ENCODE data around the gene SLC38A8. TPM values are rescaled to one million over a fixed set of nuclear protein-coding genes. Genes with fewer than 3 reads are reported as not detected.

The SLC38A8 gene
- total and polyA plus RNA-seq, 12 donors, result 0.45 to 30.8 (median 3.2) TPM; not detected in 8

DNA sequence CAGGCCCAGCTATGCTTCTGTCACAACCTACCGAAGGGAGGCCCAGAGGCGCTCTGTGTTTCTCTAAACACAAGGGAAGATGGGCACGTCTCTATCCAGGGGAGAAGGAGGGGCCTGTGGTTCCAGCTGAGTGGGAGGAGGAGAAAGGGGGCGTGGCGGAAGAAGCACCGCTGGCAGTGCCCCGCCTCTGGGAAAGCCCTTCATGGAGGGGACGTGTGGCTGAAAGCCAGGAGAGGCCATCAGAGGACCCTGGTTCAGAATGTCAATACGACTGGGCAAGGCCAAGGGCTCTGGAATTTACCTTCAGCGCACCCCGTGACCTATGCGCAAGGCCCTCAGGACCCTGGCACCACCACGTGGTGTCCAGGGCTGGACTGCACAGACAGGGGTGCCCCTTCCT, 12.3 kb upstream of the SLC38A8 start:
- TF ChIP-seq, protein P1, sequence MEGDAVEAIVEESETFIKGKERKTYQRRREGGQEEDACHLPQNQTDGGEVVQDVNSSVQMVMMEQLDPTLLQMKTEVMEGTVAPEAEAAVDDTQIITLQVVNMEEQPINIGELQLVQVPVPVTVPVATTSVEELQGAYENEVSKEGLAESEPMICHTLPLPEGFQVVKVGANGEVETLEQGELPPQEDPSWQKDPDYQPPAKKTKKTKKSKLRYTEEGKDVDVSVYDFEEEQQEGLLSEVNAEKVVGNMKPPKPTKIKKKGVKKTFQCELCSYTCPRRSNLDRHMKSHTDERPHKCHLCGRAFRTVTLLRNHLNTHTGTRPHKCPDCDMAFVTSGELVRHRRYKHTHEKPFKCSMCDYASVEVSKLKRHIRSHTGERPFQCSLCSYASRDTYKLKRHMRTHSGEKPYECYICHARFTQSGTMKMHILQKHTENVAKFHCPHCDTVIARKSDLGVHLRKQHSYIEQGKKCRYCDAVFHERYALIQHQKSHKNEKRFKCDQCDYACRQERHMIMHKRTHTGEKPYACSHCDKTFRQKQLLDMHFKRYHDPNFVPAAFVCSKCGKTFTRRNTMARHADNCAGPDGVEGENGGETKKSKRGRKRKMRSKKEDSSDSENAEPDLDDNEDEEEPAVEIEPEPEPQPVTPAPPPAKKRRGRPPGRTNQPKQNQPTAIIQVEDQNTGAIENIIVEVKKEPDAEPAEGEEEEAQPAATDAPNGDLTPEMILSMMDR (IDR thresholded peaks at IDR 0.05), result no peak
- Histone ChIP-seq H3K4me1 (peaks cover 3 to 47% (median 41%) of the 10 kb centered on the region in 9 donors), H3K27me3 (no peaks in the 10 kb centered on the region), H3K4me3 (no peak overlapping the region), H3K36me3 (peaks cover 0 to 86% (median 41%) of the 10 kb centered on the region in 9 donors), H3K9me3 (no peaks in the 10 kb centered on the region), H3K27ac (peak overlapping the region in 8 of 10 donors; percentile 18 to 71 (median 56))
- 76 to 88% methylated on average over 13 of the region's 13 CpGs for WGBS, 2 donors
- ATAC-seq (peak in 1 of 8 donors; percentile 15), DNase-seq (no peak)
- intact Hi-C loops (cut with DNase I), result loop anchor here in 1 of 10 donors (5.0 kb wide), 1 partner anchor 83 kb away; no protein-coding TSS in a partner anchor

DNA sequence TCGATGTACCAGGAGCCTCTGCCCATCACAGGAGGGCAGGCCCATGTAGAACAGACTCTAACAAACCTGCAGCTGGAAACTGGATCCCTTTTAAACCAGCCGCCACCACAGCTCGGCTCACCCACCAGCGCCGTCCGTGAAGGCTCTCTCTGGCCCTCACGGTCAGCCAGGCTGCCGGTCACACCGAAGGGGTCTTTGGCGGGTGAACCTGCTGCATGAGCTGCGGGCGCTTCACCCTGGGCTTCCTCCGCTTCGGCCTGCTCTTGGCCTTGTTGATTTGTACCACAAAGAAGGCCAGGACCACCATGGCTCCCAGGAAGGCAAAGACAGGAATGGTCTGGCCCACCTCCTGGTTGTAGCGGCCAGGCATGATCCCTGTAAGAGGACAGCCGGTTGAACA, 11.7 kb upstream of the SLC38A8 start:
- TF ChIP-seq, protein P1 (IDR thresholded peaks at IDR 0.05), result no peak

DNA sequence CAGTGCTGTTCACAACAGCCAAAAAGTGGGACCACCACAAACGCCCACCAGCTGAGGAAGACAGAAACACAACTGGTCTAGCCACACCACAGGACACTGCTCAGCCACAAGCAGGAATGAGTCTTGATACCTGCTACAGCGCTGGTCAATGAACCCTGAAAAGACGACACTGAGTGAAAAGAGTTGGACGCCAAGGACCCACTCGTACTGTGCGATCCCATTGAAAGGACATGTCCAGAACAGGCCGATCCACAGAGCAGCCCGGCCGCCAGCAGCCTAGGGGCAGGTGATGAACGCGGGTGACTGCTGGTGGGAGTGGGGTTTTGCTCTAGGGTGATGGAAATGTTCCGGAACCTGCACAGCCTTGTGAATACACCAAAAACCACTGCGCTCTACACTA, 10.6 kb upstream of the SLC38A8 start:
- ATAC-seq (no peak), DNase-seq (no peak)
- intact Hi-C loops (cut with DNase I), result no loop called here
- Histone ChIP-seq H3K4me3 (no peak overlapping the region), H3K9me3 (no peaks in the 10 kb centered on the region), H3K27me3 (no peaks in the 10 kb centered on the region), H3K27ac (no peak overlapping the region), H3K36me3 (peaks cover 0 to 85% (median 35%) of the 10 kb centered on the region in 9 donors), H3K4me1 (peaks cover 3 to 37% (median 32%) of the 10 kb centered on the region in 9 donors)
- WGBS, 2 donors, result 95 to 97% methylated on average over 13 of the region's 13 CpGs
- TF ChIP-seq, protein P1 (IDR thresholded peaks at IDR 0.05), result no peak

More for the DNA sequence above, 11.7 kb upstream of the SLC38A8 start:
- DNase-seq (no peak), ATAC-seq (no peak)
- peaks cover 3 to 46% (median 41%) of the 10 kb centered on the region in 9 donors for H3K4me1 ChIP-seq
- H3K36me3 ChIP-seq, result peaks cover 0 to 86% (median 34%) of the 10 kb centered on the region in 9 donors
- H3K4me3 ChIP-seq, result no peak overlapping the region
- H3K9me3 ChIP-seq, result no peaks in the 10 kb centered on the region
- WGBS, 2 donors, result 97 to 98% methylated on average over 16 of the region's 16 CpGs
- H3K27ac ChIP-seq, result peak overlapping the region in 1 of 10 donors; percentile 66
- intact Hi-C loops (cut with DNase I), result no loop called here
- H3K27me3 ChIP-seq, result no peaks in the 10 kb centered on the region

DNA sequence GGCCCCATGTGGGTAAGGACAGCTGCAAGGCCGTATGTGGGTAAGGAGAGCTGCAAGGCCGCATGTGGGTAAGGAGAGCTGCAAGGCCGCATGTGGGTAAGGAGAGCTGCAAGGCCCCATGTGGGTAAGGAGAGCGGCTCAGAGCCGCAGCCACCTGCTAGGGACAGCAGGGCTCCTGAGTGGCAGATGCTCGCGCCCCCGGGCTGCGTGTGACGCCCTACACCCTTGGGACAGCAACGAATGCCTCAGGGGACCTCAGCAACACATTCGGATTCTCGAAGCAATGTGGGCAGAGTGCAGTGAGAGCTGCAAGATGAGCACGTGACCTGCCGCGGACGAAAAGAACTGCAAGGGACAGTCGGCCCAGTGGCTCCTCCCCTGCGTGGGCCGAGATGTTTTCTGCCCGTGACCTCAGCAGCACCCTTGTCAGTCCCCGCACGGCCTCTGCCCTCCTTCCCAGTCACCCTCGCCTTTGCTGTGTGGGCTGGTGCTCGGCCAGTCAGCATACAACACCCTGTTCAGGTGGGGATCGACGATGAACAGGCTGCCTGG, 9.6 kb upstream of the SLC38A8 start:
- DNase-seq, result no peak
- WGBS, 2 donors, result 73 to 75% methylated on average over 27 of the region's 27 CpGs
- Histone ChIP-seq H3K4me3 (no peak overlapping the region), H3K36me3 (peaks cover 0 to 81% (median 30%) of the 10 kb centered on the region in 9 donors), H3K9me3 (no peaks in the 10 kb centered on the region), H3K27me3 (no peaks in the 10 kb centered on the region), H3K27ac (no peak overlapping the region), H3K4me1 (peaks cover 3 to 26% (median 22%) of the 10 kb centered on the region in 9 donors)
- TF ChIP-seq, protein P1 (IDR thresholded peaks at IDR 0.05), result no peak
- ATAC-seq, result peak in 5 of 8 donors; percentile 12 to 47 (median 22)
- intact Hi-C loops (cut with DNase I), result no loop called here
